H9 (cell line): Measurements from ENCODE around the gene CAMSAP2. TPM values are rescaled to one million over a fixed set of nuclear protein-coding genes. Genes with fewer than 3 reads are reported as not detected.

ENCODE experiments used
- DNase-seq: peaks from one replicate; pipeline ENCODE4 v3.0.0-alpha.2; 2017
- H2AFZ ChIP-seq: one replicate; pipeline ENCODE4 v1.6.1; 2013; ENCODE audit warnings: mild to moderate bottlenecking, low read length, control low read depth, moderate library complexity
- H2AK5ac ChIP-seq: 2 replicates; pipeline ENCODE4 v1.6.1; 2013; ENCODE audit warnings: low read length, control low read depth, mixed read lengths; ENCODE audit not compliant: insufficient read length
- H2BK120ac ChIP-seq: one replicate; pipeline ENCODE4 v1.6.1; 2013; ENCODE audit warnings: low read depth, mild to moderate bottlenecking, low read length, control low read depth, inconsistent platforms; ENCODE audit not compliant: poor library complexity, severe bottlenecking
- H2BK12ac ChIP-seq: 2 replicates; pipeline ENCODE4 v1.6.1; 2013; ENCODE audit warnings: low read length, control low read depth, mixed read lengths, low read depth; ENCODE audit not compliant: insufficient read length
- H2BK15ac ChIP-seq: 2 replicates; pipeline ENCODE4 v1.6.1; 2013; ENCODE audit warnings: low read depth, low read length, control low read depth
- H2BK20ac ChIP-seq: one replicate; pipeline ENCODE4 v1.6.1; 2013; ENCODE audit warnings: low read depth, mild to moderate bottlenecking, low read length, control low read depth, inconsistent platforms; ENCODE audit not compliant: poor library complexity, severe bottlenecking
- H2BK5ac ChIP-seq: 2 replicates; pipeline ENCODE4 v1.6.1; 2013; ENCODE audit warnings: low read length, control low read depth, mixed read lengths; ENCODE audit not compliant: insufficient read length
- H3K14ac ChIP-seq: 2 replicates; pipeline ENCODE4 v1.6.1; 2013; ENCODE audit warnings: low read length, control low read depth; ENCODE audit not compliant: insufficient read depth
- H3K18ac ChIP-seq: 2 replicates; pipeline ENCODE4 v1.6.1; 2013; ENCODE audit warnings: low read depth, mild to moderate bottlenecking, mixed read lengths, low read length, control low read depth; ENCODE audit not compliant: insufficient read length
- H3K23ac ChIP-seq: 2 replicates; pipeline ENCODE4 v1.6.1; 2013; ENCODE audit warnings: low read length, control low read depth, mixed read lengths, low read depth; ENCODE audit not compliant: insufficient read length
- H3K23me2 ChIP-seq: 2 replicates; pipeline ENCODE4 v1.6.1; 2013; ENCODE audit warnings: low read depth, mild to moderate bottlenecking, mixed read lengths, low read length, control low read depth; ENCODE audit not compliant: insufficient read length, poor library complexity, severe bottlenecking
- H3K27ac ChIP-seq: 2 replicates; pipeline ENCODE4 v1.5.1; 2013; ENCODE audit warnings: low read length, control low read depth, mixed read lengths, low read depth; ENCODE audit not compliant: insufficient read length
- H3K27me3 ChIP-seq: 2 replicates; pipeline ENCODE4 v1.6.1; 2013; ENCODE audit warnings: low read length, control low read depth, inconsistent platforms; ENCODE audit not compliant: insufficient read depth
- H3K4ac ChIP-seq: 2 replicates; pipeline ENCODE4 v1.6.1; 2013; ENCODE audit warnings: low read depth, mild to moderate bottlenecking, control low read depth, inconsistent platforms, low read length, moderate library complexity
- H3K4me1 ChIP-seq: 2 replicates; pipeline ENCODE4 v1.6.1; 2013; ENCODE audit warnings: low read length, control low read depth, inconsistent platforms; ENCODE audit not compliant: insufficient read depth
- H3K4me2 ChIP-seq: 2 replicates; pipeline ENCODE4 v1.6.1; 2013; ENCODE audit warnings: low read length, control low read depth, mixed read lengths; ENCODE audit not compliant: insufficient read length, insufficient read depth
- H3K56ac ChIP-seq: 2 replicates; pipeline ENCODE4 v1.6.1; 2013; ENCODE audit warnings: low read depth, mild to moderate bottlenecking, mixed read lengths, low read length, control low read depth; ENCODE audit not compliant: insufficient read length
- H3K79me1 ChIP-seq: 2 replicates; pipeline ENCODE4 v1.6.1; 2013; ENCODE audit warnings: low read depth, mild to moderate bottlenecking, moderate library complexity, low read length, control low read depth, inconsistent platforms; ENCODE audit not compliant: insufficient read depth, poor library complexity, severe bottlenecking
- H3K79me2 ChIP-seq: 2 replicates; pipeline ENCODE4 v1.6.1; 2013; ENCODE audit warnings: low read length, control low read depth, inconsistent platforms; ENCODE audit not compliant: insufficient read depth
- H3K9ac ChIP-seq: 2 replicates; pipeline ENCODE4 v1.6.1; 2013; ENCODE audit warnings: low read length, control low read depth, mixed read lengths; ENCODE audit not compliant: insufficient read length; ENCODE audit errors: extremely low read depth
- H3K9me3 ChIP-seq: one replicate; pipeline ENCODE4 v1.6.1; 2013; ENCODE audit warnings: low read depth, low read length, inconsistent platforms; ENCODE audit not compliant: control insufficient read depth
- H3T11ph ChIP-seq: one replicate; pipeline ENCODE4 v1.6.1; 2013; ENCODE audit warnings: mild to moderate bottlenecking, low read length, control low read depth, inconsistent platforms
- H4K20me1 ChIP-seq: one replicate; pipeline ENCODE4 v1.6.1; 2013; ENCODE audit not compliant: control insufficient read depth, insufficient read length, insufficient read depth
- H4K5ac ChIP-seq: 2 replicates; pipeline ENCODE4 v1.6.1; 2013; ENCODE audit warnings: low read depth, mild to moderate bottlenecking, mixed read lengths, low read length, control low read depth; ENCODE audit not compliant: insufficient read length
- H4K8ac ChIP-seq: replicated peaks from 2 replicates; pipeline ENCODE4 v1.6.1; 2013; ENCODE audit warnings: low read length, control low read depth, mixed read lengths, low read depth; ENCODE audit not compliant: insufficient read length
- H4K91ac ChIP-seq: 2 replicates; pipeline ENCODE4 v1.6.1; 2013; ENCODE audit warnings: low read depth, mild to moderate bottlenecking, moderate library complexity, mixed read lengths, low read length, control low read depth; ENCODE audit not compliant: insufficient read length
- H3K27ac Mint-ChIP-seq, 3 experiments: 2 replicates in 2 of 3; 3 replicates in 1 of 3; pipeline ENCODE4 v1.8.0; 2020 to 2021; ENCODE audit warnings: mixed read lengths in 3 of 3, mild to moderate bottlenecking in 1 of 3, moderate library complexity in 1 of 3
- H3K27me3 Mint-ChIP-seq: 2 replicates; pipeline ENCODE4 v1.8.0; 2021; ENCODE audit warnings: low read depth, mild to moderate bottlenecking, moderate library complexity, mixed read lengths
- H3K36me3 Mint-ChIP-seq, 3 experiments: 2 replicates in 2 of 3; 3 replicates in 1 of 3; pipeline ENCODE4 v1.8.0; 2020 to 2021; ENCODE audit warnings: low read depth in 3 of 3, mixed read lengths in 3 of 3; ENCODE audit not compliant: insufficient read depth in 1 of 3
- H3K4me1 Mint-ChIP-seq, 2 experiments: 2 replicates each; pipeline ENCODE4 v1.8.0; 2020; ENCODE audit warnings: mixed read lengths in 2 of 2
- H3K4me3 Mint-ChIP-seq, 2 experiments: 2 replicates in 1 of 2; 3 replicates in 1 of 2; pipeline ENCODE4 v1.8.0; 2020 to 2021; ENCODE audit warnings: mild to moderate bottlenecking in 2 of 2, mixed read lengths in 2 of 2, moderate library complexity in 1 of 2
- H3K9me3 Mint-ChIP-seq, 2 experiments: 2 replicates in 1 of 2; 3 replicates in 1 of 2; pipeline ENCODE4 v1.8.0; 2020; ENCODE audit warnings: mild to moderate bottlenecking in 2 of 2, mixed read lengths in 2 of 2, moderate library complexity in 1 of 2
- CTCF ChIP-seq: fragments of 200-600 bp; sonication (generic); conservative IDR thresholded peaks from 3 replicates; pipeline ENCODE4 v1.8.0; 2021; ENCODE audit warnings: antibody characterized with exemption, mild to moderate bottlenecking
- WGBS: extraction: QIAGEN DNeasy Blood & Tissue Kit; methylation state at CpG from one replicate; pipeline ENCODE4 v1.1.7; 2013; ENCODE audit warnings: missing lambda C conversion rate, low lambda C conversion rate, mixed read lengths; ENCODE audit not compliant: insufficient read length; ENCODE audit errors: extremely low coverage; 5-methylcytosine and 5-hydroxymethylcytosine counted together
- total RNA-seq: library from RNA; stranded (reverse); gene quantifications from 2 replicates; pipeline ENCODE4 v1.2.1, GENCODE V29; 2021

Gene CAMSAP2
- total RNA-seq, 1 experiment from 2014 or later, result 33.7 TPM

- no CpG with 5 or more reads among the region's 5 CpGs for WGBS
- no peak overlapping the region for H2BK15ac ChIP-seq
- H3K79me2 ChIP-seq, result peaks cover 3% of the 10 kb centered on the region; the same call in 1 of the 2 replicates
- Mint-ChIP-seq H3K36me3 (peaks cover 28 to 62% (median 52%) of the 10 kb centered on the region in 3 experiments; a peak in 6 of 7 replicates), H3K4me1 (peaks cover 8 to 14% of the 10 kb centered on the region in 2 experiments), H3K4me3 (no peak overlapping the region), H3K27ac (peak overlapping the region in 1 of 3 experiments; percentile 53; a peak in 1 of 7 replicates), H3K9me3 (no peaks in the 10 kb centered on the region; a peak in 1 of 5 replicates), H3K27me3 (no peaks in the 10 kb centered on the region)
- DNase-seq, result no peak
- no peak overlapping the region for H3K27ac ChIP-seq
- no peak overlapping the region for H3K56ac ChIP-seq
- H2AFZ ChIP-seq, result no peak overlapping the region
- H2AK5ac ChIP-seq, result no peak overlapping the region
- no peak overlapping the region for H3K4me2 ChIP-seq
- H2BK20ac ChIP-seq, result no peak overlapping the region
- H2BK120ac ChIP-seq, result no peak overlapping the region
- no peaks in the 10 kb centered on the region for H3K23me2 ChIP-seq
- no peak overlapping the region for H3K14ac ChIP-seq
- H3K9me3 ChIP-seq, result no peaks in the 10 kb centered on the region
- peaks cover 7% of the 10 kb centered on the region for H3K79me1 ChIP-seq
- no peaks in the 10 kb centered on the region; the same call in 1 of the 2 replicates for H3K4me1 ChIP-seq
- H3T11ph ChIP-seq, result no peak overlapping the region
- H3K27me3 ChIP-seq, result no peaks in the 10 kb centered on the region
- H2BK5ac ChIP-seq, result no peak overlapping the region
- peaks cover 2% of the 10 kb centered on the region for H4K20me1 ChIP-seq
- TF ChIP-seq CTCF, result no peak
- H3K4ac ChIP-seq, result no peak overlapping the region
- H3K18ac ChIP-seq, result no peak overlapping the region
- H4K5ac ChIP-seq, result no peak overlapping the region
- H2BK12ac ChIP-seq, result no peak overlapping the region
- H4K8ac ChIP-seq, result no peak overlapping the region
- no peak overlapping the region for H4K91ac ChIP-seq
- H3K9ac ChIP-seq, result no peak overlapping the region
- H3K23ac ChIP-seq, result no peak overlapping the region
Measured at GRCh38 chr1:200901350-200901749, 162.7 kb downstream of the CAMSAP2 start.
